ENCODE measurements around the gene INSR.

INSR gene

GRCh38 chr19:7280940-7281666 lies 13.1 kb downstream of the INSR start:
- Histone ChIP-seq H2BK12ac (ENCODE audit: low read length in 2 of 2) (no peak overlapping the region), H3K14ac (ENCODE audit: low read length in 2 of 2) (no peak overlapping the region), H2AK5ac (ENCODE audit: low read length, severe bottlenecking) (no peak overlapping the region), H3K9ac (ENCODE audit: low read length) (no peak overlapping the region), H3K4me3 (ENCODE audit: insufficient read depth in 1 of 2, low read depth in 1 of 2, low read length in 2 of 2) (no peak overlapping the region), H2BK5ac (ENCODE audit: low read depth, low read length, poor library complexity, severe bottlenecking) (no peak overlapping the region), H3K79me1 (replicated peaks; ENCODE audit: low read length, poor library complexity, severe bottlenecking) (no peaks in the 10 kb centered on the region), H4K8ac (ENCODE audit: low read length) (no peak overlapping the region), H3K23ac (ENCODE audit: low read length in 2 of 2) (no peak overlapping the region), H2AFZ (ENCODE audit: low read depth, low read length) (no peak overlapping the region), H3K9me3 (ENCODE audit: control insufficient read depth, low read length) (no peaks in the 10 kb centered on the region), H2BK120ac (ENCODE audit: low read depth, low read length) (no peak overlapping the region), H3K4me1 (ENCODE audit: control insufficient read depth, insufficient read depth, low read depth, low read length) (no peaks in the 10 kb centered on the region), H3K18ac (ENCODE audit: low read depth in 1 of 2, low read length in 2 of 2) (no peak overlapping the region), H3K4me2 (ENCODE audit: low read length, poor library complexity, severe bottlenecking) (no peak overlapping the region), H3K36me3 (ENCODE audit: control insufficient read depth in 1 of 2, insufficient read depth in 2 of 2, low read depth in 1 of 2, low read length in 2 of 2) (no peaks in the 10 kb centered on the region), H3K27me3 (ENCODE audit: control insufficient read depth in 1 of 2, insufficient read depth in 1 of 2, low read length in 2 of 2) (no peaks in the 10 kb centered on the region), H4K91ac (ENCODE audit: low read length) (no peak overlapping the region), H2BK15ac (ENCODE audit: low read depth, poor library complexity, severe bottlenecking) (no peak overlapping the region), H3K4ac (ENCODE audit: low read depth in 1 of 2, low read length in 2 of 2) (no peak overlapping the region), H3K27ac (ENCODE audit: low read length, poor library complexity, severe bottlenecking) (no peak overlapping the region)
- 89% methylated on average over 7 of the region's 10 CpGs for WGBS
- DNase-seq: no peak

GRCh38 chr19:7272856-7273578 lies 21.2 kb downstream of the INSR start:
- no peak overlapping the region for H2BK120ac ChIP-seq (ENCODE audit: low read depth, low read length)
- WGBS: 92% methylated on average over 5 of the region's 5 CpGs
- no peak overlapping the region for H2BK5ac ChIP-seq (ENCODE audit: low read depth, low read length, poor library complexity, severe bottlenecking)
- no peak overlapping the region for H3K9ac ChIP-seq (ENCODE audit: low read length)
- no peak overlapping the region for H3K18ac ChIP-seq (ENCODE audit: low read depth in 1 of 2, low read length in 2 of 2)
- H3K27ac ChIP-seq (ENCODE audit: low read length, poor library complexity, severe bottlenecking): no peak overlapping the region
- H3K4ac ChIP-seq (ENCODE audit: low read depth in 1 of 2, low read length in 2 of 2): no peak overlapping the region
- no peak overlapping the region for H2BK15ac ChIP-seq (ENCODE audit: low read depth, poor library complexity, severe bottlenecking)
- H3K23ac ChIP-seq (ENCODE audit: low read length in 2 of 2): no peak overlapping the region
- H3K9me3 ChIP-seq (ENCODE audit: control insufficient read depth, low read length): no peaks in the 10 kb centered on the region
- no peak overlapping the region for H2AFZ ChIP-seq (ENCODE audit: low read depth, low read length)
- no peak overlapping the region for H4K91ac ChIP-seq (ENCODE audit: low read length)
- no peaks in the 10 kb centered on the region for H3K27me3 ChIP-seq (ENCODE audit: control insufficient read depth in 1 of 2, insufficient read depth in 1 of 2, low read length in 2 of 2)
- no peak overlapping the region for H2BK12ac ChIP-seq (ENCODE audit: low read length in 2 of 2)
- no peak overlapping the region for H3K4me2 ChIP-seq (ENCODE audit: low read length, poor library complexity, severe bottlenecking)
- H4K8ac ChIP-seq (ENCODE audit: low read length): no peak overlapping the region
- DNase-seq: no peak
- H2AK5ac ChIP-seq (ENCODE audit: low read length, severe bottlenecking): no peak overlapping the region
- no peaks in the 10 kb centered on the region for H3K4me1 ChIP-seq (ENCODE audit: control insufficient read depth, insufficient read depth, low read depth, low read length)
- no peaks in the 10 kb centered on the region for H3K36me3 ChIP-seq (ENCODE audit: control insufficient read depth in 1 of 2, insufficient read depth in 2 of 2, low read depth in 1 of 2, low read length in 2 of 2)
- H3K79me1 ChIP-seq (replicated peaks; ENCODE audit: low read length, poor library complexity, severe bottlenecking): no peaks in the 10 kb centered on the region
- no peak overlapping the region for H3K14ac ChIP-seq (ENCODE audit: low read length in 2 of 2)
- no peak overlapping the region for H3K4me3 ChIP-seq (ENCODE audit: insufficient read depth in 1 of 2, low read depth in 1 of 2, low read length in 2 of 2)

DNA sequence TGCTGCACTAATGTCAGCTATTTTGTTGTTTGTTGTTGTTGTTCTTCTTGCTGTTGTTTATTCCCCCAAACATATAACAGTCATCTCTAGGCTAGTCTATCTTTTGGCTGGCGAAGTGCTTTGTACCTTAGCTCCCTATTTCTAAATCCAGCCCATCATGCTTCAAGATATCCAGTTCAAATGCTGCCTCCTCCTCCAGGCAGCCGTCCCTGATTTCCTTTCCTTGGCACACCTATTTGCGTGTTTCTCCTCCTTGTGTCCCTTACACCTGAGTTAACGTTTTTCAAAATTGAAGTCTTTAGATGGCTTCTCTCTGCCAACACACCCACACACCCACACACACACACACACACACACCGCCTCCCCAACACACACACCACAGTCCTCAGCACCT lies 25.5 kb downstream of the INSR start:
- Histone ChIP-seq H3K9me3 (ENCODE audit: control insufficient read depth, low read length) (peaks cover 7% of the 10 kb centered on the region), H3K23ac (ENCODE audit: low read length in 2 of 2) (no peak overlapping the region), H3K9ac (ENCODE audit: low read length) (no peak overlapping the region), H2AK5ac (ENCODE audit: low read length, severe bottlenecking) (no peak overlapping the region), H2BK5ac (ENCODE audit: low read depth, low read length, poor library complexity, severe bottlenecking) (no peak overlapping the region), H3K4me1 (ENCODE audit: control insufficient read depth, insufficient read depth, low read depth, low read length) (peaks cover 1% of the 10 kb centered on the region), H3K79me1 (replicated peaks; ENCODE audit: low read length, poor library complexity, severe bottlenecking) (peaks cover 3% of the 10 kb centered on the region), H4K8ac (ENCODE audit: low read length) (no peak overlapping the region), H3K4me2 (ENCODE audit: low read length, poor library complexity, severe bottlenecking) (no peak overlapping the region), H2BK120ac (ENCODE audit: low read depth, low read length) (no peak overlapping the region), H3K18ac (ENCODE audit: low read depth in 1 of 2, low read length in 2 of 2) (no peak overlapping the region), H3K14ac (ENCODE audit: low read length in 2 of 2) (no peak overlapping the region), H2AFZ (ENCODE audit: low read depth, low read length) (no peak overlapping the region), H3K27ac (ENCODE audit: low read length, poor library complexity, severe bottlenecking) (no peak overlapping the region), H2BK12ac (ENCODE audit: low read length in 2 of 2) (no peak overlapping the region), H3K4me3 (ENCODE audit: insufficient read depth in 1 of 2, low read depth in 1 of 2, low read length in 2 of 2) (no peak overlapping the region), H3K27me3 (ENCODE audit: control insufficient read depth in 1 of 2, insufficient read depth in 1 of 2, low read length in 2 of 2) (no peaks in the 10 kb centered on the region), H3K36me3 (ENCODE audit: control insufficient read depth in 1 of 2, insufficient read depth in 2 of 2, low read depth in 1 of 2, low read length in 2 of 2) (peaks cover 10 to 13% of the 10 kb centered on the region in 2 experiments), H4K91ac (ENCODE audit: low read length) (no peak overlapping the region), H2BK15ac (ENCODE audit: low read depth, poor library complexity, severe bottlenecking) (no peak overlapping the region), H3K4ac (ENCODE audit: low read depth in 1 of 2, low read length in 2 of 2) (no peak overlapping the region)
- WGBS: 91% methylated on average over 5 of the region's 5 CpGs
- no peak for DNase-seq

DNA sequence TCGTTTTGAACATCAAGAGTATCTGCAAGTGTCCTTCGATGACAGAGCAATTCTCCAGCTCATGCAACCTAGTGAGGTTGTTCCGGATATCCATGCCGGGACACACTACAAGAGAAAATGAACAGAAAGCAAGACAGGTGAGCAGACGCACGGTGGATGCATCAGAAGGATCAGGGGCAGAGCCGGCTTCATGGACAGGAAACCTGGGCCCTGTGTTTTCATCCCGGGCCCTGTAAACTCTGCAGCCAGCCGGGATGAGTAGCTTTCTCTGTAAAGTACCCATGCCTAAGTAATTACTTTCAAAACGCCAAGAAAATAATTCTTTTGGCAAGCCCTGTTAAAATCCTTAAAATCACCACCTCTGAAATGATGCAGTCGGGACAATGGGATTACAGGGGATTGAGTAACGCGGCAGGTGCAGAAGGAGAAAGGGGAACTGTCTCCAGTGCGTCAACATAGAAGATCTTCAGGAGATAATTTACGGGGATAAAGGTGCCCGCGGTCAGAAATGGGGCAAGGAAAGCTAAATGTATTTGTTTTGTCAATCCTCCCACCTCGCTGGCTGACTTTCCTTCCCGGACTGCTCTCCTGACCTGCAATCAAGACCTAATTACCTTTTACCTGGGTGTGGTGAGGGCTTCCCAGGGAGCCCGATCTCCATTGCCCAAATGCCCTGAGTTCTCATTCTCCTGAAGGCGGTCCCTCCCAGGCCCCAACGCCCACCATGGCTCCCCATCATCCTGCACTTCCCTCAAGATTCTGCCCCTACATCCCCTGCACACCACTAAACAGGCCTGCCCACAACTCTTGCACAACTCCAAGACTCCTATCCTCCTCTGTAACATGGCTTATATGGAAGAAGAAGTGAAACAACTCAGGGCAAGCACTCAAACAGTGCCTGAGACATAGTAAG lies 26.2 kb downstream of the INSR start:
- Histone ChIP-seq H4K8ac (ENCODE audit: low read length) (no peak overlapping the region), H2BK12ac (ENCODE audit: low read length in 2 of 2) (no peak overlapping the region), H3K27ac (ENCODE audit: low read length, poor library complexity, severe bottlenecking) (no peak overlapping the region), H2BK120ac (ENCODE audit: low read depth, low read length) (no peak overlapping the region), H2BK5ac (ENCODE audit: low read depth, low read length, poor library complexity, severe bottlenecking) (no peak overlapping the region), H3K23ac (ENCODE audit: low read length in 2 of 2) (no peak overlapping the region), H2AK5ac (ENCODE audit: low read length, severe bottlenecking) (no peak overlapping the region), H3K36me3 (ENCODE audit: control insufficient read depth in 1 of 2, insufficient read depth in 2 of 2, low read depth in 1 of 2, low read length in 2 of 2) (peaks cover 10 to 13% of the 10 kb centered on the region in 2 experiments), H3K27me3 (ENCODE audit: control insufficient read depth in 1 of 2, insufficient read depth in 1 of 2, low read length in 2 of 2) (no peaks in the 10 kb centered on the region), H3K4me2 (ENCODE audit: low read length, poor library complexity, severe bottlenecking) (no peak overlapping the region), H3K4me1 (ENCODE audit: control insufficient read depth, insufficient read depth, low read depth, low read length) (peaks cover 1% of the 10 kb centered on the region), H3K18ac (ENCODE audit: low read depth in 1 of 2, low read length in 2 of 2) (no peak overlapping the region), H3K4ac (ENCODE audit: low read depth in 1 of 2, low read length in 2 of 2) (no peak overlapping the region), H4K91ac (ENCODE audit: low read length) (no peak overlapping the region), H3K9me3 (ENCODE audit: control insufficient read depth, low read length) (peaks cover 7% of the 10 kb centered on the region), H3K9ac (ENCODE audit: low read length) (no peak overlapping the region), H3K4me3 (ENCODE audit: insufficient read depth in 1 of 2, low read depth in 1 of 2, low read length in 2 of 2) (no peak overlapping the region), H3K79me1 (replicated peaks; ENCODE audit: low read length, poor library complexity, severe bottlenecking) (peaks cover 3% of the 10 kb centered on the region), H3K14ac (ENCODE audit: low read length in 2 of 2) (no peak overlapping the region), H2AFZ (ENCODE audit: low read depth, low read length) (no peak overlapping the region), H2BK15ac (ENCODE audit: low read depth, poor library complexity, severe bottlenecking) (no peak overlapping the region)
- DNase-seq: no peak
- 96% methylated on average over 22 of the region's 22 CpGs for WGBS

Measured in mesenchymal stem cell (in vitro differentiated cells and primary cell).